SK-N-SH treated with all-trans-retinoic acid at 6 μM for 48 hours (cell line): ENCODE results near the gene THSD4.

ENCODE experiments used
- ATAC-seq: fragments of 200-7000 bp; cut with Tn5 transposase; 3 replicates; pipeline ENCODE4 v1.9.1; 2020; ENCODE audit warnings: mild to moderate bottlenecking, moderate library complexity
- ARNTL ChIP-seq: fragments of 450-650 bp; formaldehyde crosslinking; IDR thresholded peaks from 2 replicates; pipeline ENCODE4 v1.5.0; 2020; ENCODE audit warnings: low read depth, mild to moderate bottlenecking, moderate library complexity, borderline replicate concordance
- BACH2 ChIP-seq: fragments of 250-450 bp; sonication (Bioruptor Pico); IDR thresholded peaks from 2 replicates; pipeline ENCODE4 v1.9.0; 2021; ENCODE audit warnings: mild to moderate bottlenecking, borderline replicate concordance
- CREB5 ChIP-seq: fragments of 250-450 bp; sonication (Bioruptor Pico); IDR thresholded peaks from 2 replicates; pipeline ENCODE4 v1.5.1; 2020; ENCODE audit warnings: low read depth, mild to moderate bottlenecking, moderate library complexity
- CSDC2 ChIP-seq: fragments of 250-450 bp; sonication (Bioruptor Pico); IDR thresholded peaks from 2 replicates; pipeline ENCODE4 v1.5.0; 2020; ENCODE audit warnings: mild to moderate bottlenecking, moderate library complexity
- ESRRG ChIP-seq: fragments of 250-450 bp; sonication (Bioruptor Pico); IDR thresholded peaks from 2 replicates; pipeline ENCODE4 v1.6.1; 2021; ENCODE audit warnings: mild to moderate bottlenecking
- GLIS3 ChIP-seq: fragments of 250-450 bp; sonication (Bioruptor Pico); IDR thresholded peaks from 2 replicates; pipeline ENCODE4 v1.5.0; 2020; ENCODE audit warnings: mild to moderate bottlenecking, moderate library complexity
- ISL1 ChIP-seq: fragments of 250-450 bp; sonication (Bioruptor Pico); IDR thresholded peaks from 2 replicates; pipeline ENCODE4 v2.1.2; 2022; ENCODE audit warnings: mild to moderate bottlenecking, moderate library complexity
- PPARA ChIP-seq: fragments of 250-450 bp; sonication (Bioruptor Pico); IDR thresholded peaks from 2 replicates; pipeline ENCODE4 v1.5.0; 2020; ENCODE audit warnings: mild to moderate bottlenecking, borderline replicate concordance
- SNAI2 ChIP-seq: fragments of 250-450 bp; sonication (Bioruptor Pico); IDR thresholded peaks from 2 replicates; pipeline ENCODE4 v1.5.0; 2020; ENCODE audit warnings: mild to moderate bottlenecking, moderate library complexity
- TCF4 ChIP-seq: fragments of 250-450 bp; sonication (Bioruptor Pico); IDR thresholded peaks from 2 replicates; pipeline ENCODE4 v1.8.0; 2021; ENCODE audit warnings: mild to moderate bottlenecking, moderate library complexity, borderline replicate concordance
- TOX ChIP-seq: fragments of 250-450 bp; sonication (Bioruptor Pico); IDR thresholded peaks from 2 replicates; pipeline ENCODE4 v1.8.0; 2021; ENCODE audit warnings: mild to moderate bottlenecking, moderate library complexity, borderline replicate concordance
- TSHZ2 ChIP-seq: fragments of 250-450 bp; sonication (Bioruptor Pico); IDR thresholded peaks from 2 replicates; pipeline ENCODE4 v1.5.0; 2020; ENCODE audit warnings: mild to moderate bottlenecking, moderate library complexity
- ZC3H10 ChIP-seq: fragments of 250-450 bp; sonication (Bioruptor Pico); IDR thresholded peaks from 2 replicates; pipeline ENCODE4 v1.5.1; 2021; ENCODE audit warnings: mild to moderate bottlenecking, moderate library complexity
- ZFP3 ChIP-seq: fragments of 250-450 bp; sonication (Bioruptor Pico); IDR thresholded peaks from 2 replicates; pipeline ENCODE4 v1.5.0; 2020; ENCODE audit warnings: mild to moderate bottlenecking, moderate library complexity
- ZFP30 ChIP-seq: fragments of 450-650 bp; formaldehyde crosslinking; IDR thresholded peaks from 2 replicates; pipeline ENCODE4 v1.5.0; 2022; ENCODE audit warnings: mild to moderate bottlenecking, moderate library complexity
- ZNF70 ChIP-seq: fragments of 450-650 bp; formaldehyde crosslinking; IDR thresholded peaks from 2 replicates; pipeline ENCODE4 v1.5.0; 2020; ENCODE audit warnings: mild to moderate bottlenecking, moderate library complexity
- ZNF8 ChIP-seq: fragments of 450-650 bp; formaldehyde crosslinking; IDR thresholded peaks from 2 replicates; pipeline ENCODE4 v1.5.0; 2020; ENCODE audit warnings: mild to moderate bottlenecking, moderate library complexity
- TF ChIP-seq, protein P1 (sequence below): fragments of 250-450 bp; sonication (Bioruptor Pico); IDR thresholded peaks from 2 replicates; pipeline ENCODE4 v1.5.1; 2021; ENCODE audit warnings: mild to moderate bottlenecking, moderate library complexity
- TF ChIP-seq, protein P2 (sequence below): fragments of 250-450 bp; sonication (Bioruptor Pico); IDR thresholded peaks from 2 replicates; pipeline ENCODE4 v1.8.0; 2020; ENCODE audit warnings: mild to moderate bottlenecking, moderate library complexity, borderline replicate concordance
- TF ChIP-seq, protein P3 (sequence below): fragments of 250-450 bp; sonication (Bioruptor Pico); IDR thresholded peaks from 2 replicates; pipeline ENCODE4 v1.8.0; 2021; ENCODE audit warnings: low read depth, mild to moderate bottlenecking, moderate library complexity, borderline replicate concordance

THSD4 gene

GRCh38 chr15:71480556-71480955 lies 365.3 kb downstream of the THSD4 start:
- ATAC-seq = no peak

GRCh38 chr15:71484080-71484479 lies 368.8 kb downstream of the THSD4 start:
- no peak for ATAC-seq
- no peak for TF ChIP-seq ESRRG (CRISPR knock-in tag)
- TF ChIP-seq GLIS3 = no peak
- TF ChIP-seq ZC3H10 (CRISPR knock-in tag) = no peak
- TF ChIP-seq BACH2 (CRISPR knock-in tag) = no peak
- TF ChIP-seq, protein P1, sequence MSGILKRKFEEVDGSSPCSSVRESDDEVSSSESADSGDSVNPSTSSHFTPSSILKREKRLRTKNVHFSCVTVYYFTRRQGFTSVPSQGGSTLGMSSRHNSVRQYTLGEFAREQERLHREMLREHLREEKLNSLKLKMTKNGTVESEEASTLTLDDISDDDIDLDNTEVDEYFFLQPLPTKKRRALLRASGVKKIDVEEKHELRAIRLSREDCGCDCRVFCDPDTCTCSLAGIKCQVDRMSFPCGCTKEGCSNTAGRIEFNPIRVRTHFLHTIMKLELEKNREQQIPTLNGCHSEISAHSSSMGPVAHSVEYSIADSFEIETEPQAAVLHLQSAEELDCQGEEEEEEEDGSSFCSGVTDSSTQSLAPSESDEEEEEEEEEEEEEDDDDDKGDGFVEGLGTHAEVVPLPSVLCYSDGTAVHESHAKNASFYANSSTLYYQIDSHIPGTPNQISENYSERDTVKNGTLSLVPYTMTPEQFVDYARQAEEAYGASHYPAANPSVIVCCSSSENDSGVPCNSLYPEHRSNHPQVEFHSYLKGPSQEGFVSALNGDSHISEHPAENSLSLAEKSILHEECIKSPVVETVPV (CRISPR knock-in tag) = no peak
- TF ChIP-seq ARNTL (CRISPR knock-in tag) = no peak
- TF ChIP-seq ISL1 (CRISPR knock-in tag) = no peak
- no peak for TF ChIP-seq ZNF8 (CRISPR knock-in tag)
- no peak for TF ChIP-seq CREB5 (CRISPR knock-in tag)
- TF ChIP-seq, protein P2, sequence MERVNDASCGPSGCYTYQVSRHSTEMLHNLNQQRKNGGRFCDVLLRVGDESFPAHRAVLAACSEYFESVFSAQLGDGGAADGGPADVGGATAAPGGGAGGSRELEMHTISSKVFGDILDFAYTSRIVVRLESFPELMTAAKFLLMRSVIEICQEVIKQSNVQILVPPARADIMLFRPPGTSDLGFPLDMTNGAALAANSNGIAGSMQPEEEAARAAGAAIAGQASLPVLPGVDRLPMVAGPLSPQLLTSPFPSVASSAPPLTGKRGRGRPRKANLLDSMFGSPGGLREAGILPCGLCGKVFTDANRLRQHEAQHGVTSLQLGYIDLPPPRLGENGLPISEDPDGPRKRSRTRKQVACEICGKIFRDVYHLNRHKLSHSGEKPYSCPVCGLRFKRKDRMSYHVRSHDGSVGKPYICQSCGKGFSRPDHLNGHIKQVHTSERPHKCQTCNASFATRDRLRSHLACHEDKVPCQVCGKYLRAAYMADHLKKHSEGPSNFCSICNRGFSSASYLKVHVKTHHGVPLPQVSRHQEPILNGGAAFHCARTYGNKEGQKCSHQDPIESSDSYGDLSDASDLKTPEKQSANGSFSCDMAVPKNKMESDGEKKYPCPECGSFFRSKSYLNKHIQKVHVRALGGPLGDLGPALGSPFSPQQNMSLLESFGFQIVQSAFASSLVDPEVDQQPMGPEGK (CRISPR knock-in tag) = no peak

More at GRCh38 chr15:71480556-71480955, 365.3 kb downstream of the THSD4 start:
- no peak for TF ChIP-seq ISL1 (CRISPR knock-in tag)
- TF ChIP-seq SNAI2 (CRISPR knock-in tag) = no peak
- no peak for TF ChIP-seq CSDC2
- TF ChIP-seq ZFP3 = no peak
- no peak for TF ChIP-seq ZNF8 (CRISPR knock-in tag)
- TF ChIP-seq CREB5 (CRISPR knock-in tag) = no peak
- no peak for TF ChIP-seq TOX (CRISPR knock-in tag)
- no peak for TF ChIP-seq TSHZ2
- TF ChIP-seq ESRRG (CRISPR knock-in tag) = no peak
- no peak for TF ChIP-seq TCF4 (CRISPR knock-in tag)
- TF ChIP-seq ZNF70 = no peak
- TF ChIP-seq, protein P1 (CRISPR knock-in tag) = no peak
- no peak for TF ChIP-seq BACH2 (CRISPR knock-in tag)
- no peak for TF ChIP-seq ARNTL (CRISPR knock-in tag)
- TF ChIP-seq ZC3H10 (CRISPR knock-in tag) = no peak
- no peak for TF ChIP-seq PPARA (CRISPR knock-in tag)
- no peak for TF ChIP-seq GLIS3
- no peak for TF ChIP-seq ZFP30 (CRISPR knock-in tag)

DNA sequence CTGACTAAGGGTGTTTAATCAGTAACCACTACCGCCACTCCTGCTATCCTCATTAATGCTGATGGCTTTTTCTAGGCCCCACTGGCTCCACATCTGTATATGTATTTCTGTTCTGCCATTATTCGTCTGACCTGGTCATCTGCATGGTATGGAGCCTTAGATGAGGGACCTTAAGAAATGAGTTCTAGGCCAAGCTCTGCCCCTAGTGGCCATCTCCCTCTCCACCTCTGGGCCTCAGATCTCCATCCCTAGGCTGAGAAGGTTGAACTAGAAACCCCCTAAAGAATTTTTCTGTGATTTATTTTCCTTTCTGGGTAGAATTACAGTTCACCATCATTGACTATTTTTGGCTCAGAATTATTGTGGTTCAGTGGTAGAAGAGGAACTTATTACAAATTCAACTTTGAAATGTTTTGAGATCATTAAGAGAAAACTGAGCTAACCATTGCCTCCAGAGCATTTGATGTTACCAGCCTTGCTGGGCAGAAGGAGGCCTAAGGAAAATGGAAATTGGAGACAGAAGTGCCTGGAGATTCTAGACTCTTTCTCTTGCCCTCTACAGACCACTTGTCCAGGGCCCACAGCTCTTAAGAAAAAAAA lies 369.9 kb downstream of the THSD4 start:
- ATAC-seq = 0 out of 3 replicates have a peak, but pooled peaks have one; percentile 63

More for the DNA sequence above, 369.9 kb downstream of the THSD4 start:
- TF ChIP-seq ISL1 (CRISPR knock-in tag) = no peak
- TF ChIP-seq ZNF8 (CRISPR knock-in tag) = no peak
- TF ChIP-seq, protein P3, sequence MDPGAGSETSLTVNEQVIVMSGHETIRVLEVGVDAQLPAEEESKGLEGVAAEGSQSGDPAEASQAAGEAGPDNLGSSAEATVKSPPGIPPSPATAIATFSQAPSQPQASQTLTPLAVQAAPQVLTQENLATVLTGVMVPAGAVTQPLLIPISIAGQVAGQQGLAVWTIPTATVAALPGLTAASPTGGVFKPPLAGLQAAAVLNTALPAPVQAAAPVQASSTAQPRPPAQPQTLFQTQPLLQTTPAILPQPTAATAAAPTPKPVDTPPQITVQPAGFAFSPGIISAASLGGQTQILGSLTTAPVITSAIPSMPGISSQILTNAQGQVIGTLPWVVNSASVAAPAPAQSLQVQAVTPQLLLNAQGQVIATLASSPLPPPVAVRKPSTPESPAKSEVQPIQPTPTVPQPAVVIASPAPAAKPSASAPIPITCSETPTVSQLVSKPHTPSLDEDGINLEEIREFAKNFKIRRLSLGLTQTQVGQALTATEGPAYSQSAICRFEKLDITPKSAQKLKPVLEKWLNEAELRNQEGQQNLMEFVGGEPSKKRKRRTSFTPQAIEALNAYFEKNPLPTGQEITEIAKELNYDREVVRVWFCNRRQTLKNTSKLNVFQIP (CRISPR knock-in tag) = no peak
- TF ChIP-seq GLIS3 = no peak
